Erythroblast (primary cell): ENCODE data around the gene DNM2.
"Not testable (repeated sequence)": the region's sequence is repeated elsewhere in the genome, so short reads cannot be mapped to it uniquely, and the experiment has no call there.

Experiments
- DNase-seq, 2 experiments: peaks; one replicate each; lab custom pipeline; 2025; lab: John Stamatoyannopoulos, UW
- GATA1 ChIP-seq: IDR thresholded peaks from 2 replicates; pipeline ENCODE4 v1.6.1; 2011; ENCODE audit warnings: low read depth, mild to moderate bottlenecking, control low read depth, low read length, moderate library complexity
- POLR2A ChIP-seq: IDR thresholded peaks from 2 replicates; pipeline ENCODE4 v1.6.1; 2011; ENCODE audit warnings: mild to moderate bottlenecking, low read length

DNM2 gene

DNA sequence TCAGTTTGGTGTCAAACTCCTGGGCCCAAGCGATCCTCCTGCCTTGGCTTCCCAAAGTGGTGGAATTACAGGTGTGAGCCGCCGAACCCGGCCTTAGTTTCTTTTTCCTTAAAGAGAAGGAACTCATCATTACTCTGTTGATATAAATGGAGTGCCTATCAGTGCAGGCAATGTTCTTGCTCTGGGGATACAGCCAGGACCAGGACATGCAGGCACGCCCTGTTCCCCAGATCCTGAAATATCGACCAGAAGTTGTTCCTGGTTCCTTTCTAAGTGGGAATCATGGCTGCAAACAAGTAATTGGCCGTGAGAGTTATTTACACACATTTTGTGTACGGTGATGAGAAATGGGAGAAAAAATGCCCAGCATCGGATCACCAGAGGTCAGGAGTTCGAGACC lies 8.4 kb downstream of the DNM2 start:
- no peak for TF ChIP-seq GATA1
- no peak for TF ChIP-seq POLR2A

GRCh38 chr19:10727685-10728201 lies 9.9 kb downstream of the DNM2 start:
- DNase-seq = no peak
- TF ChIP-seq GATA1 = no peak
- TF ChIP-seq POLR2A = no peak

More for the DNA sequence above, 8.4 kb downstream of the DNM2 start:
- DNase-seq = no peak

- TF ChIP-seq GATA1 (no peak), POLR2A (no peak)
Observed at GRCh38 chr19:10729411-10729810, 11.5 kb downstream of the DNM2 start.

DNA sequence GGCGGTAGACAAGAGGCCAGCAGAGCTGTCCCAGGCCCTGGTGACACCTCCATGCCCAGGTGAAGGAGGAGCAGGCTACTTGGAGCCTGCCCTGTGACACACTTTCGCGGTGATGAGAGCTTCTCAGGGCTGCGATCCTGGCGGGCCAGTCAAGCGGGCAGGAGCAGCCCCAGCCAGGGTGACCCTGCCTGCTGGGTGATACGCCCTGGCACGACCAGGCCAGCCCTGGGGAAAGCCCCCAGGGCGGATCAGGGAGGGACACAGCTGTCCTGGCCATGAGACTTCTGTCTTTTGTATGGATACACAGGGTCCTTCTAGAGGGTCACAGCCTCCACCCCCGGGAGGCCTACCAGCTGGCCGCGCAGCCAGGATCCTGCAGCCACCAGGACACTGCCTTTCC lies 13.1 kb downstream of the DNM2 start:
- no peak for DNase-seq
- TF ChIP-seq POLR2A (no peak), GATA1 (no peak)

More at GRCh38 chr19:10729411-10729810, 11.5 kb downstream of the DNM2 start:
- no peak for DNase-seq

- DNase-seq = no peak
Observed at GRCh38 chr19:10735741-10736140, 17.9 kb downstream of the DNM2 start.

DNA sequence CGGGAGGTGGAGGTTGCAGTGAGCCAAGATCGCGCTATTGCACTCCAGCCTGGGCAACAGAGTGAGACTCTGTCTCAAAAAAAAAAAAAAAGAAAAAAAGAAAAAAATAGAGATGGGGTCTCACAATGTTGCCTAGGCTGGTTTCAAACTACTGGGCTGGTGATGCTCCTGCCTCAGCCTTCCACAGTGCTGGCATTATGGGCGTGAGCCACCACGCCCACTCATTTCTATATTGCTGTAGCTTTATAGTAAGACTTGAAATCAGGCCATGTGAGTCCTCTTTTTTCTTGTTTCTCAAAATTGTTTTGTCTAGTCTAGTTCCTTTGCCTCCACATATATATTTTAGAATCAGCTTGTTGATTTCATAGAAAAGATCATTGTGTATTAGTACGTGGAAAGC lies 18.3 kb downstream of the DNM2 start:
- TF ChIP-seq POLR2A (no peak), GATA1 (no peak)
- DNase-seq = no peak

More at GRCh38 chr19:10735741-10736140, 17.9 kb downstream of the DNM2 start:
- TF ChIP-seq GATA1 (no peak), POLR2A (no peak)

DNA sequence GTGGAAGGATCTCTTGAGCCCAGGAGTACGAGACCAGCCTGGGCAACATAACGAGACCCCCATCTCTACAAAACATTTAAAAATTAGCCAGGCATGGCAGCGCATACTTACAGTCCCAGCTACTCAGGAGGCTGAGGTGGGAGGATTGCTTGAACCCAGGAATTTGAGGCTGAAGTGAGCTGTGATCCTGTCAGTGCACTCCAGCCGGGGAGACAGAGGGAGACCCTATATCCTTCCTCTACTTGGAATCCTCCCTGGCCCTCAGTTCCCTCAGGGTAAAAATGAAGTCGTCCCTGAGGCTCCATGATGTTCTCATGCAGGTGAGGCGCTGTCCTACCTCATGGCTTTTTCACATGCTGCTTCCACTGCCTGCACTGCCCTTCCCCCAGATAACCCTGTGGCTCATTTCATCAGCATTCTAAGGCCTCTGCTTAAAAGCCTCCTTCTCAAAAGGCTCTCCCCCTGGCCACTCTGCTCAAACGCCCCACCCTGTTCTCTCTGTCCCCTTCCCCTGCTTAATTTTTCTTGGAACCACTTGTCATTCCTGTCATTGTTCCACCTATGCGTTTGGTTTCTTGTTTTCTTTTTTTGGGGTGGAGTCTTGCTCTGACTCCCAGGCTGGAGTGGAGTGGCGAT lies 19.2 kb downstream of the DNM2 start:
- TF ChIP-seq POLR2A (no peak), GATA1 (no peak)
- DNase-seq = no peak

DNA sequence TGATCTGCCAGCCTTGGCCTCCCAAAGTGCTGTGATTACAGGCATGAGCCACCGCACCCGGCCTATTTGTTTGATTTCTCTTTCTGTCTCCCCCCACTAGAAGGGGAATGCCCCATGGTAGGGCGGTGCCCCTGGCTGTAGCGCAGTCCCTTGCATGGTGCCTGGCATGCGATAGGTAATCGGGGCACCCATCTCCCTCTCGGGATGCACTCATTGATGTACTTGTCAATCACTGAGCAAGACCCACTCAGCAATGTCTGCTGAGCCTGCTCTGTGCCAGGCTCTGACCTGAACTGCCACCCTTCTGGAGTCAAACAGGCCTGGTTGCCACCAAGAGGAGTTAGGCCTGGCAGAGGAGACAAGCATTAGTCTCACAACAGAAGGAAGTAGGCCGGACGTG lies 19.8 kb downstream of the DNM2 start:
- no peak for DNase-seq
- TF ChIP-seq POLR2A (no peak), GATA1 (no peak)

GRCh38 chr19:10740798-10741197 lies 22.9 kb downstream of the DNM2 start:
- TF ChIP-seq GATA1 = no peak
- no peak for TF ChIP-seq POLR2A

GRCh38 chr19:10742476-10742875 lies 24.6 kb downstream of the DNM2 start:
- TF ChIP-seq GATA1 (no peak), POLR2A (no peak)

More at GRCh38 chr19:10740798-10741197, 22.9 kb downstream of the DNM2 start:
- peak in 1 of 2 experiments; percentile 26 for DNase-seq

GRCh38 chr19:10744253-10744798 lies 26.4 kb downstream of the DNM2 start:
- TF ChIP-seq POLR2A (no peak), GATA1 (no peak)
- DNase-seq = no peak

More at GRCh38 chr19:10742476-10742875, 24.6 kb downstream of the DNM2 start:
- DNase-seq = no peak

DNA sequence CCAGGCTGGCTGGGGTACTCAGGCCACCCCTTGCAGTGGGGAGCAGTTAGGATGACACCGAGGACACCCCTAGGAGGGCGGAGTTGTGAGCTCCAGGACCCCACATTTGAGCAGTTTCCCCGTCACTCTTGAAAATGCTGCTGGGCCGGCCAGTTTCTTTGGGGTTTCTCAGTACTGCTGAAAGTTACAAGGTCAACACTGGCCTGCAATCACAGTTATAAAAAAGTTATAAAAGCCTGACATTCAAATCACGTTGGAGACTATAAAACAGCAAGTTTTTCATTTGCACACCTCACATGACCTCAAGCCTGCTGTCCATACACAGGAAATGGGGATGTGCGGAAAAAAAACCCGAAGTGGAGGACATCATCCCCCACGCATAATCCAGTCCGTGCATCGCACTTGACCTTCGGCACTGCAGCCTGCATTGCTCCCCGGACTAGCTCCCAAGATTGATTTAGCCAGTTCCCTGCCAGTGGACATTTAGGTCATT lies 27.0 kb downstream of the DNM2 start:
- no peak for DNase-seq
- no peak for TF ChIP-seq GATA1
- TF ChIP-seq POLR2A = no peak

DNA sequence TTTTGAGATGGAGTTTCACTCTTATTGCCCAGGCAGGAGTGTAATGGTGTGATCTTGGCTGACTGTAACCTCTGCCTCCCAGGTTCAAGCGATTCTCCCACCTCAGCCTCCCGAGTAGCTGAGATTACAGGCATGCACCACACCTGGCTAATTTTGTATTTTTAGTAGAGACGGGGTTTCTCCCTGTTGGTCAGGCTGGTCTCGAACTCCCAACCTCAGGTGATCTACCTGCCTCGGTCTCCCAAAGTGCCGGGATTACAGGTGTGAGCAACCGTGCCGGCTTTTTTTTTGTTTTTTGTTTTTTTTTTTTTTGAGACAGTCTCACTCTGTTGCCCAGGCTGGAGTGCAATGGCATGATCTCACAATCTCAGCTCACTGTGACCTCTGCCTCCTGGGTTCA lies 28.6 kb downstream of the DNM2 start:
- not testable (repeated sequence) for DNase-seq

DNA sequence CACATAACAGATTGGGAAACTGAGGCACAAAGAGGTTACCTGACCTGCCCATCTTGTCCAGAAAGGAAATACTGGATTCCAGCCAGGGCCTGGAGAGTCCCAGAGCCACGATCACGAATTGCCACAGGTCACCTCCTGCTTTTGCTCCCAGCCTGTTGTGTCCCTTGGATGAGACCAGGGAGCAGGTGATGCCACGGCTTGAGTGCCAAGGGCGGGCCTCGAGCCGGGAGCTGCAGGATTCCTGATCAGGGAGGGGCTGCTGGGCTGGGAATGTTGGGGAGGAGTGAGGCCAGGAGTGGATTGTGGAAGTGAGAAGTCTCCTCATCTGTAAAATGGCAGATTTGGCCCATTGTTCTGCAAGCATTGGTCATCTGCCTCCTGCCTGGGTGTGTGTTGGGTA lies 29.4 kb downstream of the DNM2 start:
- DNase-seq = no peak

DNA sequence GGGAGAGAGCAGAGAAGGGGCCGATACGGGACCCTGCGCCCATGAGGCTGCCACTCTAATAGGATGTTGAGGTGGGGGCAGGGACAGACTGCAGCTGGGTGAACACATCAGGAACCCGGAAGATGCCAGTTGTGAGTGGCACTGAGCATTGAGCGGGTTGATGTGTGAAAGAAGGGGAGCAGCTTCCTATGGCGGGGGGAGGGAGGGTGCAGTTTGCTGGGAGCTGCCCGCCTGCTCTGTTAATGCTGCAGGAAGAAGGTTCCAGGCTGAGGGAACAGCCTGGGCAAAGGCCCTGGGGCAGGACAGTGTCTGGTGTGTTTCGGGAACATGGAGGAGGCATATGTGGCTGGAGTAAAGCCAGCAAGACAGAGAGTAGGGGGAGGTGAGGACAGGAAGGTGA lies 29.8 kb downstream of the DNM2 start:
- TF ChIP-seq POLR2A = no peak
- TF ChIP-seq GATA1 = no peak
- DNase-seq = no peak

More for the DNA sequence above, 29.4 kb downstream of the DNM2 start:
- no peak for TF ChIP-seq POLR2A
- no peak for TF ChIP-seq GATA1
